GM12892 (cell line): ENCODE data around the gene RASGRP3.

ENCODE experiments used
- DNase-seq: peaks from one replicate; pipeline ENCODE4 v3.0.0; 2011; ENCODE audit not compliant: insufficient read length
- FAIRE-seq: peaks from 2 replicates; lab custom pipeline; 2011; peaks lifted over from hg19 to GRCh38; lab: Jason Lieb, UNC
- POLR2A ChIP-seq: IDR thresholded peaks from 2 replicates; pipeline ENCODE4 v1.6.1; 2011; ENCODE audit warnings: low read depth, low read length, control low read depth
- POLR2AphosphoS5 ChIP-seq: IDR thresholded peaks from 2 replicates; pipeline ENCODE4 v1.6.1; 2011; ENCODE audit warnings: low read depth, low read length, control low read depth
- TAF1 ChIP-seq: IDR thresholded peaks from 2 replicates; pipeline ENCODE4 v1.6.1; 2011; ENCODE audit warnings: low read depth, mild to moderate bottlenecking, control low read depth, low read length, borderline replicate concordance

RASGRP3 gene

GRCh38 chr2:33581872-33582271, 105.4 kb downstream of the RASGRP3 start:
- TF ChIP-seq POLR2AphosphoS5 (no peak), POLR2A (no peak), TAF1 (no peak)
- FAIRE-seq (no peak), DNase-seq (no peak)

- DNase-seq (no peak), FAIRE-seq (peak; percentile 76)
- no peak for TF ChIP-seq TAF1
- TF ChIP-seq POLR2AphosphoS5 = no peak
- no peak for TF ChIP-seq POLR2A
These were observed 106.9 kb downstream of the RASGRP3 start for GRCh38 chr2:33583194-33583938.

- FAIRE-seq = no peak
- no peak for DNase-seq
- no peak for TF ChIP-seq POLR2AphosphoS5
- no peak for TF ChIP-seq POLR2A
- TF ChIP-seq TAF1 = no peak
These were observed 110.3 kb downstream of the RASGRP3 start for GRCh38 chr2:33586766-33587165.

GRCh38 chr2:33588232-33588631, 111.8 kb downstream of the RASGRP3 start:
- TF ChIP-seq POLR2AphosphoS5 (no peak), TAF1 (no peak), POLR2A (no peak)
- DNase-seq (no peak), FAIRE-seq (no peak)

- FAIRE-seq = no peak
- no peak for DNase-seq
- TF ChIP-seq TAF1 = no peak
- TF ChIP-seq POLR2AphosphoS5 = no peak
- TF ChIP-seq POLR2A = no peak
These were observed 113.0 kb downstream of the RASGRP3 start for GRCh38 chr2:33589444-33589843.

GRCh38 chr2:33595385-33595784, 118.9 kb downstream of the RASGRP3 start:
- FAIRE-seq (no peak), DNase-seq (no peak)
- TF ChIP-seq POLR2A = no peak
- TF ChIP-seq POLR2AphosphoS5 = no peak
- TF ChIP-seq TAF1 = no peak

- TF ChIP-seq TAF1 = no peak
- no peak for TF ChIP-seq POLR2A
- TF ChIP-seq POLR2AphosphoS5 = no peak
- FAIRE-seq = no peak
- no peak for DNase-seq
These were observed 120.6 kb downstream of the RASGRP3 start for GRCh38 chr2:33597026-33597425.

GRCh38 chr2:33598561-33599174, 122.2 kb downstream of the RASGRP3 start:
- DNase-seq (peak; percentile 34), FAIRE-seq (no peak)
- no peak for TF ChIP-seq POLR2A
- TF ChIP-seq POLR2AphosphoS5 = peak; percentile 22; the same call in 1 of the 2 replicates
- TF ChIP-seq TAF1 = peak; percentile 12; the same call in 1 of the 2 replicates

- FAIRE-seq = peak; percentile 95
- DNase-seq = peak; percentile 74
- 0 out of 2 replicates have a peak, but pooled peaks have one; percentile 3 for TF ChIP-seq TAF1
- peak; percentile 81; the same call in 1 of the 2 replicates for TF ChIP-seq POLR2AphosphoS5
- peak; percentile 69 for TF ChIP-seq POLR2A
These were observed 122.9 kb downstream of the RASGRP3 start, which contains the start of gene FAM98A for GRCh38 chr2:33599175-33599942. Gene FAM98A, minus strand, starts transcription at chr2:33599299. Its CDS starts 78 bp downstream, at chr2:33599221.

GRCh38 chr2:33599943-33600192, 123.4 kb downstream of the RASGRP3 start:
- FAIRE-seq (no peak), DNase-seq (no peak)
- no peak for TF ChIP-seq POLR2A
- TF ChIP-seq POLR2AphosphoS5 = no peak
- no peak for TF ChIP-seq TAF1

- FAIRE-seq (no peak), DNase-seq (no peak)
- no peak for TF ChIP-seq TAF1
- no peak for TF ChIP-seq POLR2A
- no peak for TF ChIP-seq POLR2AphosphoS5
These were observed 125.9 kb downstream of the RASGRP3 start for GRCh38 chr2:33602201-33602830.
